Adrenal gland (tissue), 12 donors: ENCODE results near the gene KRTAP10-6. TPM values are rescaled to one million over a fixed set of nuclear protein-coding genes. Genes with fewer than 3 reads are reported as not detected.

Source experiments
- DNase-seq, 7 donors: peaks; one replicate each; pipeline ENCODE4 v3.0.0-alpha.2; 2019 to 2020
- H3K27ac ChIP-seq, 5 donors: fragments of 200-600 bp; sonication (generic) in 4 of 5; 1 replicate in 3 of 5; 2 replicates in 2 of 5; pipeline versions ENCODE4 v1.5.1 to v1.8.0; 2016 to 2020; ENCODE audit warnings: mild to moderate bottlenecking in 1 of 5
- H3K27me3 ChIP-seq: fragments of 200-600 bp; 2 replicates; pipeline ENCODE4 v1.8.0; 2021
- H3K36me3 ChIP-seq, 2 donors: fragments of 200-600 bp; replicated peaks in 1 of 2; 1 replicate in 1 of 2; 2 replicates in 1 of 2; pipeline versions ENCODE4 v1.5.1 to v1.8.0; 2018 to 2022
- H3K4me1 ChIP-seq, 2 donors: fragments of 200-600 bp; replicated peaks in 1 of 2; 1 replicate in 1 of 2; 2 replicates in 1 of 2; pipeline versions ENCODE4 v1.5.1 to v1.8.0; 2018 to 2021
- H3K4me3 ChIP-seq, 4 donors: fragments of 200-600 bp; sonication (generic) in 3 of 4; one replicate each; pipeline ENCODE4 v1.5.1; 2016 to 2018
- H3K9me3 ChIP-seq, 3 donors: fragments of 200-600 bp; sonication (generic) in 1 of 3; replicated peaks in 1 of 3; 1 replicate in 2 of 3; 2 replicates in 1 of 3; pipeline versions ENCODE4 v1.5.1 to v1.8.0; 2016 to 2021
- POLR2A ChIP-seq, 2 donors: fragments of 450-650 bp; IDR thresholded peaks; one replicate each; pipeline ENCODE4 v1.6.1; 2017; ENCODE audit warnings: antibody characterized with exemption in 2 of 2, mild to moderate bottlenecking in 2 of 2, moderate library complexity in 1 of 2
- WGBS, 4 donors: extraction: QIAGEN DNeasy Blood & Tissue Kit in 2 of 4; methylation state at CpG; one replicate each; pipeline versions ENCODE4 v1.1.5 to v1.1.7; 2013 to 2017; 5-methylcytosine and 5-hydroxymethylcytosine counted together
- intact Hi-C, 2 donors: fragments of 100-400 bp; cut with DNase I; formaldehyde crosslinking; loops; one replicate each; pipeline versions ENCODE4 v1.14.1 to v1.15.0; 2022 to 2023
- polyA plus RNA-seq, 3 donors: library from polyadenylated mRNA; stranded (reverse); fragments of 200-250 nt in 2 of 3; fragments of 350-450 nt in 1 of 3; fragmentation: Illumina TruSeq in 1 of 3; extraction: RNeasy Lipid Tissue Mini Kit (QIAGEN cat#74804) in 1 of 3; gene quantifications; one replicate each; pipeline ENCODE4 v1.2.3, GENCODE V29; 2013 to 2014
- total RNA-seq, 9 donors: library from RNA; depleted of rRNA in 4 of 9; stranded (reverse); fragments of >200 nt in 4 of 9; fragments of 120-200 nt in 1 of 9; fragmentation: NEBNext Ultra II Directional in 1 of 9; extraction: Animal tissue kit (Norgen Biotek cat#: 25700) in 1 of 9; gene quantifications; one replicate each; pipeline versions ENCODE4 v1.1.0 to v1.2.4, GENCODE V29; 2013 to 2023
- TF ChIP-seq, protein P1 (sequence below), 6 experiments: fragments of 450-650 bp in 4 of 6; fragments of 200-600 bp in 2 of 6; sonication (generic) in 1 of 6; IDR thresholded peaks; 1 replicate in 5 of 6; 2 replicates in 1 of 6; pipeline versions ENCODE4 v1.5.1 to v1.8.0; 2016 to 2021; ENCODE audit warnings: antibody characterized with exemption in 6 of 6, mild to moderate bottlenecking in 2 of 6, moderate library complexity in 1 of 6
- donor health status: healthy with polysubstance abuse.
- donor health status: Bipolar disorder and iron deficiency.
- donor health status: DM: yes; HTN: yes; CAD: no.
- donor health status: DM: no; HTN: no; CAD: no.
- donor health status: DM: no; HTN: no; CAD: no.
- donor health status: DM: yes; HTN: yes; CAD: no.

The KRTAP10-6 gene
- total and polyA plus RNA-seq, 12 donors = not detected

DNA sequence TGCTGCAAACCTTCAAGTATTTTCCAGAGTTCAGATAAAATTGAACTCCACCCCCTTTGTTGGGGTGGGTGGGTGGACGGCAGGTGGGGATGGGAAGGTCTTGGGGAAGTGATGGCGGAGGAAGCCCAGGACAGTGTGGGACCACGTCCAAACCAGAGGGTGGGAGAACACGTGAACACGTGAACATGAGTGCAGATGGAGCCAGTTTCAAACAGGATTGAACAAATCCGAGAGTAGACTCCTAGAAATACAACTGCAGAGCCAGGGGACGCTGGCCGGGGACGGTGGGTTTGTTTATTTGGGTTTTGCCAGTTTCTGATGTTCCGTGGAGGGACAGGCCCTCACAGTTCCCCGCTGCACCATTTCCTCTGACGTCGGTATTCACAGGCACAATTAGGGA is 43.9 kb downstream of the KRTAP10-6 start:
- intact Hi-C loops = no loop called here
- DNase-seq = peak in 1 of 7 donors; percentile 30
- Histone ChIP-seq H3K4me1 (no peaks in the 10 kb centered on the region), H3K27ac (no peak overlapping the region), H3K36me3 (no peaks in the 10 kb centered on the region), H3K9me3 (peaks cover 0 to 8% (median 0%) of the 10 kb centered on the region in 3 donors), H3K4me3 (no peak overlapping the region), H3K27me3 (peaks cover 7% of the 10 kb centered on the region)
- WGBS, 4 donors = 60 to 70% (median 65%) methylated on average over 13 of the region's 13 CpGs
- TF ChIP-seq, protein P1, sequence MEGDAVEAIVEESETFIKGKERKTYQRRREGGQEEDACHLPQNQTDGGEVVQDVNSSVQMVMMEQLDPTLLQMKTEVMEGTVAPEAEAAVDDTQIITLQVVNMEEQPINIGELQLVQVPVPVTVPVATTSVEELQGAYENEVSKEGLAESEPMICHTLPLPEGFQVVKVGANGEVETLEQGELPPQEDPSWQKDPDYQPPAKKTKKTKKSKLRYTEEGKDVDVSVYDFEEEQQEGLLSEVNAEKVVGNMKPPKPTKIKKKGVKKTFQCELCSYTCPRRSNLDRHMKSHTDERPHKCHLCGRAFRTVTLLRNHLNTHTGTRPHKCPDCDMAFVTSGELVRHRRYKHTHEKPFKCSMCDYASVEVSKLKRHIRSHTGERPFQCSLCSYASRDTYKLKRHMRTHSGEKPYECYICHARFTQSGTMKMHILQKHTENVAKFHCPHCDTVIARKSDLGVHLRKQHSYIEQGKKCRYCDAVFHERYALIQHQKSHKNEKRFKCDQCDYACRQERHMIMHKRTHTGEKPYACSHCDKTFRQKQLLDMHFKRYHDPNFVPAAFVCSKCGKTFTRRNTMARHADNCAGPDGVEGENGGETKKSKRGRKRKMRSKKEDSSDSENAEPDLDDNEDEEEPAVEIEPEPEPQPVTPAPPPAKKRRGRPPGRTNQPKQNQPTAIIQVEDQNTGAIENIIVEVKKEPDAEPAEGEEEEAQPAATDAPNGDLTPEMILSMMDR (IDR thresholded peaks at IDR 0.05) = no peak
- no peak for TF ChIP-seq POLR2A (IDR thresholded peaks at IDR 0.05)

DNA sequence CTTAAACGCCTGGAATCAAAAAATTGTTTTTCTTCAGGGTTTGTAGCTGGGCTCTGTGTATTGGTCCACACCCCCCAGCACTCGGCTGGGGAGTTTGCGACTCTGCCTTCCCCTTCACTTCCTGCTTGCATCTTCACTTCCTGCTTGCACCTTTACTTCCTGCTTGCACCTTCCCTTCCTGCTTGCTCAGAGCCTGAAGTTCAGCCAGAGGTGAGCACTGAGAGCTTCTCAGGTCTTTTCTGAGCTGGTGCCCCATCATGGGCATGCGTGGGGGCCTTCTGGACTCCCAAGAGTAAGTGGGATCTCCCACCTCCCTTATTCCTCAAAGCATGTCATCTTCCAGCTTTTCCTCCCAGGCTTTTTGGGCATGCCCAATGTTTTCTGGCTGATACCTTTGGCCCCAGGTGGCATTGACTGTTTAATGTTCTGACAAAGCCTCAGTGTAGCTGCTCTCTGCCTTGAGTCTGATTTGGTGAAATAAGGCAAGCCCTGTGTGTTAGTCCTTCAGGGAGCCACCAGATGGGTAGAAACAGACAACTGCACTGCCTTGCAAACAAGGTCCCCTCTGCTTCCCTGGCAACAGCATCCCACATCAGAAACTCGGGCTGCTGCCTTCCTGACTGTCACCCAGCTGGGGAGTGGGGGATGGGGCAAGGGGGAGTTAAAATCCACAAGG is 44.5 kb downstream of the KRTAP10-6 start:
- DNase-seq = peak in 1 of 7 donors; percentile 41
- WGBS, 4 donors = 44 to 51% (median 45%) methylated on average over 5 of the region's 5 CpGs
- intact Hi-C loops = no loop called here
- no peak for TF ChIP-seq POLR2A (IDR thresholded peaks at IDR 0.05)
- TF ChIP-seq, protein P1 (IDR thresholded peaks at IDR 0.05) = no peak
- H3K36me3 ChIP-seq = no peaks in the 10 kb centered on the region
- H3K4me3 ChIP-seq = no peak overlapping the region
- H3K27ac ChIP-seq = no peak overlapping the region
- no peaks in the 10 kb centered on the region for H3K4me1 ChIP-seq
- H3K27me3 ChIP-seq = peaks cover 7% of the 10 kb centered on the region
- peaks cover 0 to 8% (median 0%) of the 10 kb centered on the region in 3 donors for H3K9me3 ChIP-seq

DNA sequence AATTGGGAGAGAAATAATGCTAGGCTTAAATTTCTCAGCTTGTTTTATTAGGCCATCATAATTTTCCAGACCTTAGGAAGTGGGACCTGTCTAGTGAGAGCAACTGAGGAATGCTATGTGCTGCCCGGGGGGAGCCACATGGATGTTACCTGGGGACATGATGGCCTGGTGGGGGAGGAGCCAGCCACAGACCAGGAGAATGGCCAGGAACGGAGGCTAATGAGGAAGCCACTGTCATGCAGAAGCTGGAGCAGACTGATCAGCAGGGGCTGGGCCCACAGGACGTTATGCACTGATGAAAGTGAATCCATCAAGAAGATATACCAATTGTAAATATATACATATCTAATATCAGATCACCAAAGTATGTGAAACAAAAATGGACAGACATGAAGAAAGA is 47.7 kb downstream of the KRTAP10-6 start:
- no peak for TF ChIP-seq POLR2A (IDR thresholded peaks at IDR 0.05)
- TF ChIP-seq, protein P1 (IDR thresholded peaks at IDR 0.05) = no peak
- intact Hi-C loops = no loop called here
- peaks cover 0 to 8% (median 0%) of the 10 kb centered on the region in 3 donors for H3K9me3 ChIP-seq
- WGBS, 4 donors = 71 to 76% (median 73%) methylated on average over 3 of the region's 3 CpGs
- no peak overlapping the region for H3K4me3 ChIP-seq
- no peak for DNase-seq
- H3K36me3 ChIP-seq = no peaks in the 10 kb centered on the region
- H3K4me1 ChIP-seq = no peaks in the 10 kb centered on the region
- H3K27me3 ChIP-seq = peaks cover 4% of the 10 kb centered on the region
- H3K27ac ChIP-seq = no peak overlapping the region

DNA sequence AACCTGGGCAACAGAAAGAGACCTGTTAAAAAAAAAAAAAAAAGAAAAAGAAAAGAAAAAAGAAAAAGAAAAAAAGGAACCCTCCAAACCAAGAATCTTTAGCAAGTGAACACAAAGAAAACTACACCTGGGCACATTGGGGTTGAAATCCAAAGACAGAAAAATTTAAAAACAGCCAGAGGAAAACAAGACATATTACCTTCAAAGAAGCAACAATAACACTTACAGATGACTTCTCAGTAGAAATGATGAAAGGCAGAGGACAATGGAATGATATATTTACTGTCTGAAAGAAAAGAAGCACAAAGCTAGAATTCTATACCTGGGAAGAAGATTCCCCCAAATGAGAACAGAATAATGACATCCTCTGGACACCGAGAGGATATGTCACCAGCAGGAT is 49.6 kb downstream of the KRTAP10-6 start:
- Histone ChIP-seq H3K9me3 (peaks cover 0 to 8% (median 0%) of the 10 kb centered on the region in 3 donors), H3K27ac (no peak overlapping the region), H3K36me3 (no peaks in the 10 kb centered on the region), H3K4me1 (no peaks in the 10 kb centered on the region), H3K4me3 (no peak overlapping the region), H3K27me3 (no peaks in the 10 kb centered on the region)
- no peak for TF ChIP-seq POLR2A (IDR thresholded peaks at IDR 0.05)
- TF ChIP-seq, protein P1 (IDR thresholded peaks at IDR 0.05) = no peak
- 76 to 95% (median 78%) methylated on average over 1 of the region's 1 CpG for WGBS, 4 donors
- no peak for DNase-seq
- intact Hi-C loops = no loop called here

Other genes starting within 250 kb of the KRTAP10-6 start
- 10 to 100 TPM in 5 of 9 donors, 1 to 10 TPM in 4; 1.9 to 16.0 (median 10.9) TPM for gene TRPM2, start 238.9 kb downstream of the KRTAP10-6 start, total RNA-seq
- gene TRPM2, start 238.9 kb downstream of the KRTAP10-6 start, polyA plus RNA-seq = 10 to 100 TPM in 2 of 3 donors, 1 to 10 TPM in 1; 1.5 to 28.3 (median 17.3) TPM
- 1 to 10 TPM in 7 of 9 donors, under 1 TPM in 2; 0.67 to 3.2 (median 2.3) TPM for gene LRRC3, start 137.0 kb downstream of the KRTAP10-6 start, total RNA-seq
- 1 to 10 TPM in 2 of 3 donors, under 1 TPM in 1; 0.97 to 1.9 (median 1.0) TPM for gene LRRC3, start 137.0 kb downstream of the KRTAP10-6 start, polyA plus RNA-seq
- not detected for gene KRTAP10-1, start 52.3 kb downstream of the KRTAP10-6 start, total RNA-seq
- not detected for gene KRTAP10-1, start 52.3 kb downstream of the KRTAP10-6 start, polyA plus RNA-seq
- not detected for gene KRTAP10-2, start 41.0 kb downstream of the KRTAP10-6 start, total RNA-seq
- gene KRTAP10-2, start 41.0 kb downstream of the KRTAP10-6 start, polyA plus RNA-seq = not detected
- not detected for gene KRTAP10-3, start 33.7 kb downstream of the KRTAP10-6 start, total RNA-seq
- gene KRTAP10-3, start 33.7 kb downstream of the KRTAP10-6 start, polyA plus RNA-seq = not detected
- not detected for gene KRTAP10-4, start 18.8 kb downstream of the KRTAP10-6 start, total RNA-seq
- gene KRTAP10-4, start 18.8 kb downstream of the KRTAP10-6 start, polyA plus RNA-seq = not detected
- gene KRTAP10-5, start 11.9 kb downstream of the KRTAP10-6 start, total RNA-seq = not detected
- not detected for gene KRTAP10-5, start 11.9 kb downstream of the KRTAP10-6 start, polyA plus RNA-seq
- not detected for gene KRTAP10-7, start 8.1 kb upstream of the KRTAP10-6 start, total RNA-seq
- not detected for gene KRTAP10-7, start 8.1 kb upstream of the KRTAP10-6 start, polyA plus RNA-seq
- not detected for gene KRTAP10-8, start 19.6 kb upstream of the KRTAP10-6 start, total RNA-seq
- gene KRTAP10-8, start 19.6 kb upstream of the KRTAP10-6 start, polyA plus RNA-seq = not detected
- gene KRTAP10-9, start 34.6 kb upstream of the KRTAP10-6 start, total RNA-seq = not detected
- not detected for gene KRTAP10-9, start 34.6 kb upstream of the KRTAP10-6 start, polyA plus RNA-seq
- gene KRTAP10-10, start 44.9 kb upstream of the KRTAP10-6 start, total RNA-seq = not detected
- gene KRTAP10-10, start 44.9 kb upstream of the KRTAP10-6 start, polyA plus RNA-seq = not detected
- gene KRTAP10-11, start 53.9 kb upstream of the KRTAP10-6 start, total RNA-seq = not detected
- not detected for gene KRTAP10-11, start 53.9 kb upstream of the KRTAP10-6 start, polyA plus RNA-seq
- not detected for gene KRTAP12-4, start 62.2 kb upstream of the KRTAP10-6 start, total RNA-seq
- gene KRTAP12-4, start 62.2 kb upstream of the KRTAP10-6 start, polyA plus RNA-seq = not detected
- gene KRTAP12-3, start 65.4 kb upstream of the KRTAP10-6 start, total RNA-seq = not detected
- gene KRTAP12-3, start 65.4 kb upstream of the KRTAP10-6 start, polyA plus RNA-seq = not detected
- not detected for gene KRTAP12-2, start 74.4 kb upstream of the KRTAP10-6 start, total RNA-seq
- not detected for gene KRTAP12-2, start 74.4 kb upstream of the KRTAP10-6 start, polyA plus RNA-seq
- not detected for gene KRTAP12-1, start 89.7 kb upstream of the KRTAP10-6 start, total RNA-seq
- not detected for gene KRTAP12-1, start 89.7 kb upstream of the KRTAP10-6 start, polyA plus RNA-seq
- gene KRTAP10-12, start 104.7 kb upstream of the KRTAP10-6 start, total RNA-seq = not detected
- not detected for gene KRTAP10-12, start 104.7 kb upstream of the KRTAP10-6 start, polyA plus RNA-seq
- not detected for gene TSPEAR, start 119.1 kb upstream of the KRTAP10-6 start, total RNA-seq
- gene TSPEAR, start 119.1 kb upstream of the KRTAP10-6 start, polyA plus RNA-seq = not detected
- 10 to 100 TPM; 50.8 to 99.9 (median 74.0) TPM for gene UBE2G2, start 209.3 kb upstream of the KRTAP10-6 start, total RNA-seq
- gene UBE2G2, start 209.3 kb upstream of the KRTAP10-6 start, polyA plus RNA-seq = 10 to 100 TPM; 44.8 to 72.8 (median 63.7) TPM
- gene SUMO3, start 225.6 kb upstream of the KRTAP10-6 start, total RNA-seq = 10 to 100 TPM; 61.1 to 92.3 (median 79.4) TPM
- 10 to 100 TPM; 21.1 to 70.6 (median 36.4) TPM for gene SUMO3, start 225.6 kb upstream of the KRTAP10-6 start, polyA plus RNA-seq